H1 (cell line): Measurements from ENCODE around the gene FAAH2. TPM values are rescaled to one million over a fixed set of nuclear protein-coding genes. Genes with fewer than 3 reads are reported as not detected.

Source experiments
- CTCF ChIA-PET: fragments of 300-600 bp; sonication (Branson Sonifier 250); formaldehyde crosslinking; loops from one replicate; lab custom pipeline; 2021; ENCODE audit not compliant: partially characterized antibody; lab: Charles Lee
- POLR2A ChIA-PET: fragments of 300-600 bp; sonication (Branson Sonifier 250); formaldehyde crosslinking; loops from one replicate; lab custom pipeline; 2021; ENCODE audit warnings: inconsistent platforms; ENCODE audit not compliant: partially characterized antibody; lab: Charles Lee
- DNase-seq, 2 experiments: peaks; one replicate each; pipeline versions ENCODE4 v3.0.0 to v3.0.0-alpha.2; 2010 to 2022; ENCODE audit warnings: low spot score in 2 of 2, low read depth in 1 of 2, mixed read lengths in 1 of 2
- FAIRE-seq: peaks from 2 replicates; lab custom pipeline; 2011; peaks lifted over from hg19 to GRCh38; lab: Jason Lieb, UNC
- H2AFZ ChIP-seq: 2 replicates; pipeline ENCODE4 v1.8.1; 2012; ENCODE audit warnings: low read length, inconsistent platforms
- H2AK5ac ChIP-seq: 2 replicates; pipeline ENCODE4 v1.6.1; 2013; ENCODE audit warnings: low read depth, low read length
- H2BK120ac ChIP-seq: replicated peaks from 2 replicates; pipeline ENCODE3; 2013; ENCODE audit warnings: low read depth, low read length, inconsistent platforms
- H2BK12ac ChIP-seq: 2 replicates; pipeline ENCODE4 v1.6.1; 2013; ENCODE audit warnings: low read depth, low read length
- H2BK15ac ChIP-seq: 2 replicates; pipeline ENCODE4 v1.6.1; 2013; ENCODE audit warnings: low read length
- H2BK20ac ChIP-seq: 2 replicates; pipeline ENCODE4 v1.6.1; 2013; ENCODE audit warnings: low read length
- H2BK5ac ChIP-seq: 2 replicates; pipeline ENCODE4 v1.6.1; 2013; ENCODE audit warnings: low read depth, low read length
- H3K14ac ChIP-seq: 2 replicates; pipeline ENCODE4 v1.6.1; 2013; ENCODE audit warnings: inconsistent platforms; ENCODE audit not compliant: insufficient read length
- H3K18ac ChIP-seq: 2 replicates; pipeline ENCODE4 v1.6.1; 2013; ENCODE audit warnings: low read length; ENCODE audit errors: extremely low read depth
- H3K23ac ChIP-seq: 2 replicates; pipeline ENCODE4 v1.6.1; 2013; ENCODE audit warnings: inconsistent platforms; ENCODE audit not compliant: insufficient read length
- H3K23me2 ChIP-seq: 2 replicates; pipeline ENCODE4 v1.6.1; 2013; ENCODE audit warnings: low read depth, low read length
- H3K27ac ChIP-seq: 2 replicates; pipeline ENCODE4 v1.6.1; 2011; ENCODE audit warnings: low read depth, low read length, inconsistent platforms
- H3K27me3 ChIP-seq, 4 experiments: replicated peaks in 1 of 4; 1 replicate in 1 of 4; 2 replicates in 3 of 4; pipeline versions ENCODE4 v1.6.1 to v1.8.1; 2011 to 2013; ENCODE audit warnings: low read length in 3 of 4, mild to moderate bottlenecking in 3 of 4, inconsistent platforms in 2 of 4, mixed read lengths in 2 of 4, moderate library complexity in 1 of 4; ENCODE audit not compliant: control insufficient read depth in 3 of 4, insufficient read depth in 3 of 4; ENCODE audit errors: extremely low read depth in 1 of 4
- H3K36me3 ChIP-seq, 4 experiments: 2 replicates each; pipeline versions ENCODE4 v1.6.1 to v1.8.1; 2011 to 2013; ENCODE audit warnings: mild to moderate bottlenecking in 4 of 4, low read length in 3 of 4, moderate library complexity in 2 of 4, control low read depth in 1 of 4, inconsistent platforms in 1 of 4; ENCODE audit not compliant: insufficient read depth in 4 of 4, control insufficient read depth in 2 of 4
- H3K4ac ChIP-seq: replicated peaks from 2 replicates; pipeline ENCODE3; 2013; ENCODE audit warnings: low read length, low read depth, mixed read lengths, inconsistent platforms; ENCODE audit not compliant: insufficient read length
- H3K4me1 ChIP-seq, 4 experiments: replicated peaks in 1 of 4; 1 replicate in 1 of 4; 2 replicates in 3 of 4; pipeline versions ENCODE4 v1.6.1 to v1.8.1; 2011 to 2013; ENCODE audit warnings: low read length in 3 of 4, inconsistent platforms in 2 of 4, mixed read lengths in 1 of 4; ENCODE audit not compliant: insufficient read depth in 4 of 4, control insufficient read depth in 3 of 4
- H3K4me2 ChIP-seq, 2 experiments: 2 replicates each; pipeline versions ENCODE4 v1.6.1 to v1.8.1; 2011 to 2013; ENCODE audit warnings: low read depth in 2 of 2, low read length in 2 of 2, control low read depth in 1 of 2, inconsistent platforms in 1 of 2, mild to moderate bottlenecking in 1 of 2; ENCODE audit not compliant: insufficient read depth in 1 of 2
- H3K4me3 ChIP-seq, 4 experiments: fragments of 200-600, 300-600 bp in 1 of 4; sonication (generic), shearing (Covaris generic), sonication (Bioruptor Twin) in 1 of 4; 2 replicates each; pipeline versions ENCODE4 v1.5.1 to v1.8.1; 2011 to 2016; ENCODE audit warnings: low read length in 4 of 4, low read depth in 3 of 4, control low read depth in 2 of 4, inconsistent platforms in 2 of 4, mild to moderate bottlenecking in 2 of 4, mixed read lengths in 1 of 4, moderate library complexity in 1 of 4; ENCODE audit not compliant: insufficient read depth in 2 of 4; ENCODE audit errors: extremely low read depth in 1 of 4
- H3K56ac ChIP-seq: replicated peaks from 2 replicates; pipeline ENCODE3; 2013; ENCODE audit warnings: low read depth, mild to moderate bottlenecking, mixed read lengths, low read length, inconsistent platforms; ENCODE audit not compliant: insufficient read length
- H3K79me1 ChIP-seq: 2 replicates; pipeline ENCODE4 v1.6.1; 2013; ENCODE audit warnings: low read depth, low read length, control low read depth
- H3K79me2 ChIP-seq, 2 experiments: 2 replicates each; pipeline versions ENCODE4 v1.6.1 to v1.8.1; 2012 to 2013; ENCODE audit warnings: low read length in 2 of 2, mild to moderate bottlenecking in 2 of 2, inconsistent platforms in 1 of 2; ENCODE audit not compliant: insufficient read depth in 2 of 2, control insufficient read depth in 1 of 2
- H3K9ac ChIP-seq, 4 experiments: replicated peaks in 1 of 4; 1 replicate in 1 of 4; 2 replicates in 3 of 4; pipeline versions ENCODE4 v1.6.1 to v1.8.1; 2011 to 2013; ENCODE audit warnings: low read depth in 3 of 4, low read length in 3 of 4, control low read depth in 2 of 4, mild to moderate bottlenecking in 2 of 4, moderate library complexity in 2 of 4, inconsistent platforms in 1 of 4; ENCODE audit errors: extremely low read depth in 1 of 4
- H3K9me3 ChIP-seq, 2 experiments: 2 replicates each; pipeline versions ENCODE4 v1.6.1 to v1.8.1; 2012 to 2013; ENCODE audit warnings: mild to moderate bottlenecking in 2 of 2, moderate library complexity in 2 of 2, control low read depth in 1 of 2, inconsistent platforms in 1 of 2, low read depth in 1 of 2, low read length in 1 of 2, mixed read lengths in 1 of 2; ENCODE audit not compliant: insufficient read depth in 2 of 2
- H4K20me1 ChIP-seq, 2 experiments: replicated peaks in 1 of 2; 2 replicates each; pipeline versions ENCODE3 to v1.8.1; 2011 to 2013; ENCODE audit warnings: inconsistent platforms in 2 of 2, low read length in 2 of 2, mild to moderate bottlenecking in 1 of 2; ENCODE audit not compliant: insufficient read depth in 2 of 2, control insufficient read depth in 1 of 2
- H4K5ac ChIP-seq: 2 replicates; pipeline ENCODE4 v1.6.1; 2013; ENCODE audit warnings: low read length, low read depth, mixed read lengths, inconsistent platforms; ENCODE audit not compliant: insufficient read length
- H4K8ac ChIP-seq: 2 replicates; pipeline ENCODE4 v1.8.0; 2013; ENCODE audit warnings: mild to moderate bottlenecking, moderate library complexity, low read length, inconsistent platforms; ENCODE audit not compliant: insufficient read depth; ENCODE audit errors: extremely low read depth
- H4K91ac ChIP-seq: replicated peaks from 2 replicates; pipeline ENCODE3; 2013; ENCODE audit warnings: low read length, mixed read lengths, inconsistent platforms; ENCODE audit not compliant: insufficient read length
- ASH2L ChIP-seq: fragments of 200-600, 300-600 bp; sonication (generic); IDR thresholded peaks from one replicate; pipeline ENCODE4 v1.7.1; 2017; ENCODE audit warnings: low read length
- ATF3 ChIP-seq: IDR thresholded peaks from 2 replicates; pipeline ENCODE4 v1.6.1; 2011; ENCODE audit warnings: low read depth, mild to moderate bottlenecking, low read length; ENCODE audit not compliant: insufficient read depth
- BACH1 ChIP-seq: IDR thresholded peaks from 2 replicates; pipeline ENCODE4 v1.6.1; 2012; ENCODE audit warnings: low read length, improper control_type of control experiment
- BCL11A ChIP-seq, 2 experiments: IDR thresholded peaks; one replicate each; pipeline ENCODE4 v1.6.1; 2011; ENCODE audit warnings: low read depth in 2 of 2, low read length in 2 of 2, mild to moderate bottlenecking in 2 of 2
- FOSL1 ChIP-seq: IDR thresholded peaks from 2 replicates; pipeline ENCODE4 v1.6.1; 2011; ENCODE audit warnings: mild to moderate bottlenecking, low read depth, low read length, moderate library complexity; ENCODE audit not compliant: insufficient read depth
- HDAC6 ChIP-seq: IDR thresholded peaks from one replicate; pipeline ENCODE4 v1.7.1; 2012; ENCODE audit warnings: low read depth, mild to moderate bottlenecking, inconsistent platforms, low read length, moderate library complexity
- KDM1A ChIP-seq: fragments of 200-600, 300-600 bp; sonication (generic); IDR thresholded peaks from 2 replicates; pipeline ENCODE4 v1.7.1; 2016; ENCODE audit warnings: mild to moderate bottlenecking, low read length, borderline replicate concordance
- POLR2AphosphoS5 ChIP-seq: IDR thresholded peaks from 2 replicates; pipeline ENCODE4 v1.6.1; 2011; ENCODE audit warnings: low read depth, low read length
- POU5F1 ChIP-seq: IDR thresholded peaks from 2 replicates; pipeline ENCODE4 v1.6.1; 2011; ENCODE audit warnings: low read depth, mild to moderate bottlenecking, low read length, moderate library complexity
- RNF2 ChIP-seq: fragments of 200-900, 300-1000 bp; sonication (generic); IDR thresholded peaks from 2 replicates; pipeline ENCODE4 v1.7.1; 2016; ENCODE audit warnings: borderline replicate concordance, low read depth, mild to moderate bottlenecking, antibody characterized with exemption, low read length; ENCODE audit not compliant: poor library complexity, severe bottlenecking; ENCODE audit errors: missing control alignments
- SP4 ChIP-seq: IDR thresholded peaks from 2 replicates; pipeline ENCODE4 v1.6.1; 2012; ENCODE audit warnings: low read length, inconsistent platforms
- SRF ChIP-seq: IDR thresholded peaks from 2 replicates; pipeline ENCODE4 v1.6.1; 2011; ENCODE audit warnings: mild to moderate bottlenecking, low read depth, low read length, moderate library complexity
- TBP ChIP-seq: IDR thresholded peaks from 2 replicates; pipeline ENCODE4 v1.6.1; 2011; ENCODE audit warnings: low read depth, low read length, improper control_type of control experiment
- USF2 ChIP-seq: IDR thresholded peaks from 2 replicates; pipeline ENCODE4 v1.6.1; 2011; ENCODE audit warnings: low read length, improper control_type of control experiment
- WGBS, 2 experiments: shearing (Covaris generic) in 1 of 2; methylation state at CpG; one replicate each; pipeline versions ENCODE4 v1.1.6 to v1.1.7; 2013 to 2015; ENCODE audit warnings: low lambda C conversion rate in 2 of 2, mixed read lengths in 2 of 2, inconsistent platforms in 1 of 2, low coverage in 1 of 2, missing lambda C conversion rate in 1 of 2; ENCODE audit not compliant: insufficient replicate concordance in 2 of 2, insufficient coverage in 1 of 2, insufficient read length in 1 of 2; ENCODE audit errors: extremely low coverage in 1 of 2, missing lambda C conversion rate in 1 of 2; 5-methylcytosine and 5-hydroxymethylcytosine counted together
- polyA plus RNA-seq, 7 experiments: library from polyadenylated mRNA; depleted of rRNA in 3 of 7; stranded (reverse) in 5 of 7; unstranded in 2 of 7; fragments of >200 nt in 5 of 7; fragments of 200-250 nt in 2 of 7; gene quantifications; 1 replicate in 5 of 7; 2 replicates in 1 of 7; 4 replicates in 1 of 7; pipeline versions ENCODE4 v1.2.1 to v1.2.3, GENCODE V29; 2011 to 2013; ENCODE audit warnings: missing spikeins in 2 of 7, mixed read lengths in 2 of 7
- total RNA-seq: library from RNA; stranded (reverse); fragmentation: NEBNext Ultra II Directional; extraction: Animal tissue kit (Norgen Biotek cat#: 25700); gene quantifications from 2 replicates; pipeline ENCODE4 v1.2.1, GENCODE V29; 2021

The FAAH2 gene
- total and polyA plus RNA-seq, 2 of the 8 experiments (the other 6 are each of a cell fraction or from before 2014, with no cell fraction given), result 3.6 to 4.4 TPM

GRCh38 chrX:57445832-57446231, 159.3 kb downstream of the FAAH2 start:
- CTCF ChIA-PET, result no interaction called here
- no peaks in the 10 kb centered on the region for H3K27me3 ChIP-seq
- POLR2A ChIA-PET, result no interaction called here
- no peak overlapping the region for H3K9ac ChIP-seq
- no peak overlapping the region for H4K8ac ChIP-seq
- 0 out of 8 replicates have a peak, but pooled peaks cover 0 to 3% (median 0%) of the 10 kb centered on the region in 4 experiments for H3K36me3 ChIP-seq
- H2AFZ ChIP-seq, result no peak overlapping the region
- FAIRE-seq (no peak), DNase-seq (no peak)
- H2BK12ac ChIP-seq, result no peak overlapping the region
- H3K79me1 ChIP-seq, result no peaks in the 10 kb centered on the region
- no peak overlapping the region for H4K5ac ChIP-seq
- H3K4me3 ChIP-seq, result no peak overlapping the region
- no peak overlapping the region for H3K4me2 ChIP-seq
- H3K14ac ChIP-seq, result no peak overlapping the region
- no peak overlapping the region for H2BK15ac ChIP-seq
- 0 out of 4 replicates have a peak, but pooled peaks cover 0 to 6% of the 10 kb centered on the region in 2 experiments for H3K9me3 ChIP-seq
- H3K27ac ChIP-seq, result no peak overlapping the region
- H3K4me1 ChIP-seq, result no peaks in the 10 kb centered on the region
- H2BK120ac ChIP-seq, result no peak overlapping the region
- no peak overlapping the region for H3K23ac ChIP-seq
- no peaks in the 10 kb centered on the region for H3K23me2 ChIP-seq
- no peak overlapping the region for H3K56ac ChIP-seq
- WGBS, 2 experiments, result 89% methylated on average over 1 of the region's 1 CpG; no CpG with 5 or more reads in 1 of the 2 experiments
- H3K4ac ChIP-seq, result no peak overlapping the region
- no peak overlapping the region for H2BK5ac ChIP-seq
- no peaks in the 10 kb centered on the region for H3K79me2 ChIP-seq
- H2AK5ac ChIP-seq, result no peak overlapping the region
- H4K20me1 ChIP-seq, result no peaks in the 10 kb centered on the region
- no peak overlapping the region for H2BK20ac ChIP-seq
- H4K91ac ChIP-seq, result no peak overlapping the region
- H3K18ac ChIP-seq, result no peak overlapping the region
- TF ChIP-seq FOSL1, result no peak
- no peak for TF ChIP-seq SP4
- no peak for TF ChIP-seq USF2
- no peak for TF ChIP-seq SRF
- no peak for TF ChIP-seq ASH2L
- no peak for TF ChIP-seq KDM1A
- no peak for TF ChIP-seq RNF2
- no peak for TF ChIP-seq BACH1
- no peak for TF ChIP-seq POU5F1
- TF ChIP-seq POLR2AphosphoS5, result no peak
- no peak for TF ChIP-seq ATF3
- TF ChIP-seq HDAC6, result no peak
- TF ChIP-seq TBP, result no peak
- no peak for TF ChIP-seq BCL11A (IDR thresholded peaks at IDR 0.05; ENCODE audit: low read depth in 2 of 2, low read length in 2 of 2)
